Measurements from ENCODE around the gene KRT76.
"Not testable (repeated sequence)": the region's sequence is repeated elsewhere in the genome, so short reads cannot be mapped to it uniquely, and the experiment has no call there.

The KRT76 gene

GRCh38 chr12:52796429-52796794 lies 19.3 kb upstream of the KRT76 start:
- DNase-seq: no peak

- DNase-seq: no peak
Observed at GRCh38 chr12:52795694-52796428, 18.7 kb upstream of the KRT76 start, which contains the start of gene KRT3. Gene KRT3 (minus strand): TSS chr12:52796117. CDS start chr12:52796042, 75 bp downstream.

GRCh38 chr12:52795332-52795674 lies 18.2 kb upstream of the KRT76 start:
- DNase-seq: not testable (repeated sequence)

GRCh38 chr12:52794479-52795331 lies 17.6 kb upstream of the KRT76 start:
- DNase-seq: no peak

- no peak for DNase-seq
Observed at GRCh38 chr12:52792185-52793029, 15.3 kb upstream of the KRT76 start.

GRCh38 chr12:52791271-52792184 lies 14.4 kb upstream of the KRT76 start:
- DNase-seq: no peak

- DNase-seq: no peak
Observed at GRCh38 chr12:52790427-52791270, 13.5 kb upstream of the KRT76 start.

GRCh38 chr12:52789637-52790426 lies 12.7 kb upstream of the KRT76 start:
- DNase-seq: no peak

GRCh38 chr12:52788876-52789636 lies 11.9 kb upstream of the KRT76 start:
- no peak for DNase-seq

GRCh38 chr12:52788192-52788875 lies 11.2 kb upstream of the KRT76 start:
- no peak for DNase-seq

- DNase-seq: no peak
Observed at GRCh38 chr12:52787324-52788191, 10.4 kb upstream of the KRT76 start.

- no peak for DNase-seq
Observed at GRCh38 chr12:52784909-52785308, 7.8 kb upstream of the KRT76 start.

- DNase-seq: no peak
Observed at GRCh38 chr12:52783563-52784316, 6.6 kb upstream of the KRT76 start.

- DNase-seq: no peak
Observed at GRCh38 chr12:52782502-52782901, 5.4 kb upstream of the KRT76 start.

GRCh38 chr12:52781399-52782082 lies 4.4 kb upstream of the KRT76 start:
- no peak for DNase-seq

- no peak for DNase-seq
Observed at GRCh38 chr12:52779914-52780313, 2.8 kb upstream of the KRT76 start.

GRCh38 chr12:52778833-52779232 lies 1.7 kb upstream of the KRT76 start:
- no peak for DNase-seq
